Umbilical cord (tissue), 2 donors: ENCODE data around the gene GRP. TPM values are rescaled to one million over a fixed set of nuclear protein-coding genes. Genes with fewer than 3 reads are reported as not detected.
A peak's percentile ranks its signal among the peaks of the same experiment; 100 is the strongest.

ENCODE experiments used
- DNase-seq: peaks from one replicate; pipeline ENCODE4 v3.0.0-alpha.2; 2015; ENCODE audit warnings: low spot score
- total RNA-seq: library from RNA; depleted of rRNA; stranded (reverse); fragments of >200 nt; gene quantifications from one replicate; pipeline ENCODE4 v1.2.3, GENCODE V29; 2014; ENCODE audit warnings: low replicate concordance; ENCODE audit not compliant: insufficient read depth

GRP gene
- total RNA-seq, 1 donor from 2014 or later: not detected

DNA sequence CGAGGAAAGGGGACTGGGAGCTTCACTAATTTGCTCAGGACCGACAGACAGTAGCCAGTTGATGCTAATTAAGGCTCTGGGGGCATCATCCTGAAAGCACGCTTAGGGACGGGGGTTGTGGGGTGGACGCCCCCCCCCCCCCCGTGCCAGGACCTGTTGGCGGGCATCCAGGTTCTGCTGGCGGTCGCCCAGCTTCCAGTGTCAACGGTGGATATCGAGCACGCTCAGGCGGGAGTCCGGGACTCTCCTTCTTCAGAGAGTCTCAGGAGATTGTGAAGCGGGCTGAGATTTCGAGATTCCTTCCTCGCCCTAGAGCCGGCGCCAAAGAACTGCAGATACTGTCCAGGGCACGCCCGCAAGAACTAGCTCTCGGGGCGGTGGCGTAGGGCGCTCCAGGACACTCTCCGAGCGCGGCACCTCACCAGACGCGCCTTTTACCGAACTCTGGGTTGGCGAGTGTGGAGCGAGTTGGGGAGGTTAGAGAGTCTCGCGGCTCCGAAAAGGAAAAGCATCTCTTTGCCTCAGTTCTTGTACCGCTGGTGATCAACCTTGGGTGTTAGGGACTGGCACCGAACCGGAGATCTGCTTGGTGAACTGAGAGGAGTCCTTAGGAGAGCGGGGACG, 47.7 kb downstream of the GRP start:
- peak; percentile 21 for DNase-seq

- DNase-seq: no peak
Measured at GRCh38 chr18:59268127-59268720, 48.3 kb downstream of the GRP start.

DNA sequence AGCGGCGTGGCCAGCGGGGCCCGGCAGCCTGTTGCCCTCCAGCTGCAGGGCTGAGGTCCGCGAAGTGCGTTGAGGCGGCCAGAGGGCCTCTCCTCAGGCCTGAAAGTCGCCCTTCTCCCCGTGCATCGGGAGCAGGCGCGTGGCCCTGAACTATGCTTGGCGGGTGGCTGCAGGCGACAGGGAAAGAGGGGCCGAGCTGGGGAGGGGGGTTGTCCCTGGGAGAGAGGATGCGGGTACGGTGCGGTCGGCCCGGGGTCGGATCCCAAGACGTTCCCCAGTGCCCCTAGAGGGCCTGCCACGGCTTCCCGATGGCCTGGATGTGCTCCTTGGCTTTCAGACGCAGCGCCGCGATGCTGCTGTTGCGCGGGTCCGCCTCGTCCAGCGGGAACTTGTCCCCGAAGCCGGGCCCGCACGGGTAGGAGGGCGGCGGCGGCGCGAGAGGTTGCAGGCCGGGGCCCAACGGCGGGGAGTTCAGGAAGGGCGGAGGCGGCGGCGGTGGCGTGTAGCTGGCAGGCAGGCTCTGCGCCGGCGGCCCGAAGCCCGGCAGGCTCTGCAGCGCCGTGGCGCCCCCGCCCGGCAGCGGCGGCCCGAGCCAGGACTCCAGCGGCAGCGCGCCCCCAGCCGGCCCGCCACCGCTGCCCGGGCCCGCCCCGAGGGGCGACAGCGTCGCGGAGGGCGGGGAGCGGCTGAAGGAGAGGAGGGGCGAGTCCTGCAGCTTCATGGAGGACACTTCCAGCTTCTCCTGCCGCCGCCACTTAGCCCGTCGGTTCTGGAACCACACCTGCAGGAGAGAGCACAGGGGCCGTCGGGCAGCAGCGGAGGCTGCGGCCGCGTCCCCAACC, 49.0 kb downstream of the GRP start:
- DNase-seq: peak; percentile 28

- DNase-seq: no peak
Measured at GRCh38 chr18:59269563-59270119, 49.7 kb downstream of the GRP start.

DNA sequence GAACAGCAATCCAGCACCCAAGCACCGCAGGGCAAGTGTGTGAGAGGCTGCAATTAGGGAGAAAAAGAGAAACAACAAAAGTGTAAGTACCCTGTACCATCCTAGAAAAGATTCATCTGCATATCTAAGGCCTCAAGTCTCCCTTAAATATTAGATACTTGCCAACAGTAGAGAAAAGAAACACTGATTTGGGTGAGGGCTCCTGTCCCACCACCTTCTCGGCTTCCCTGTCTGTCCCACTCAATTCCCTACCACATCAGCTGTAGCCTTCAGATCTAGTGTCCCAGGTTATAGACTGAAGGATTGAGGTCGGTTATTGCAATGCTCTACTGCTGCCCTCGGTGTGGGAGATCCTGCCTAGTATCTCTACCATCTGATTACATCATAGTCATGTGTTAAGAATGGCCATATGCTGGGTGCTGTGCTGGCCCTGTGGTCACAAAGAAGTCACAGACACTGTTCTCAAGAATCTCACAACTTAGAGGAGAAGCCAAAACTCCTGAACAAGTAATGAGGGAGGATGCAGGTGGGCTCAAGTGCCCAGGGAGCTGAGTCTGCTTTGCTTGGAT, 50.8 kb downstream of the GRP start:
- DNase-seq: no peak

- DNase-seq: no peak
Measured at GRCh38 chr18:59271606-59272220, 51.8 kb downstream of the GRP start.

DNA sequence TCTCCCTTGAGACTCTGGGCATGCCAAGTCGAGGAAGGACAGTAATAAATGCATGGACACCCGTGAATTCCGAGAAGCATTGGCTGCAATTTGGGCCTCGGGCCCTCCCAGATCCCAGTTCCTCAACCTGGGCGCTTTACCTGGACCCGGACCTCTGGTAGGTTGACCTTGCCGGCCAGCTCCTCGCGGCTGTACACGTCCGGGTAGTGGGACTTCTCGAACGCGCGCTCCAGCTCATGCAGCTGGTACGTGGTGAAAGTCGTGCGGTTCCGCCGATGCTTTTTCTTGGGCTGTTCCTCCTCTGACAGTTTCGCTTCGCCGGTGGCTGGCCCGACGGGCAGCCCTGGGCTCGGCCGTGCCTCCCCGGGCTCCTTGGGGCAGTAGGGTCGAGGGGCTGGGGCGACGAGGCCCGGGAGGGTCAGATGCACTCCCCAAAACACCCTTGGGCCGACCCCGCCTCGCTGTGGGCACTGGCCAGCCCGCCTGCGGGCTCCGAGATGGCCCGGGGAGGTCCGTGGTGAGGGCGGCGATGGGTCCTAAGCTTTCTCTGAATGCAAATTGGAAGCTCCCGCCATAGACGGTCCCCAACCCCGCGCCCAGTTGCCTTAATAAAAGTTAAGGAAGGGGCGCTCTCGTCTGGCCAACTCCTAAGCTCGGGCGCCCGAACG, 52.4 kb downstream of the GRP start:
- DNase-seq: no peak

- no peak for DNase-seq
Measured at GRCh38 chr18:59272891-59273758, 53.2 kb downstream of the GRP start, which contains the start of gene RAX. Gene RAX, minus strand, starts transcription at chr18:59273454. Its CDS starts 248 bp downstream, at chr18:59273206.

- no peak for DNase-seq
Measured at GRCh38 chr18:59273759-59274532, 54.0 kb downstream of the GRP start.

- DNase-seq: no peak
Measured at GRCh38 chr18:59274533-59274928, 54.6 kb downstream of the GRP start.

DNA sequence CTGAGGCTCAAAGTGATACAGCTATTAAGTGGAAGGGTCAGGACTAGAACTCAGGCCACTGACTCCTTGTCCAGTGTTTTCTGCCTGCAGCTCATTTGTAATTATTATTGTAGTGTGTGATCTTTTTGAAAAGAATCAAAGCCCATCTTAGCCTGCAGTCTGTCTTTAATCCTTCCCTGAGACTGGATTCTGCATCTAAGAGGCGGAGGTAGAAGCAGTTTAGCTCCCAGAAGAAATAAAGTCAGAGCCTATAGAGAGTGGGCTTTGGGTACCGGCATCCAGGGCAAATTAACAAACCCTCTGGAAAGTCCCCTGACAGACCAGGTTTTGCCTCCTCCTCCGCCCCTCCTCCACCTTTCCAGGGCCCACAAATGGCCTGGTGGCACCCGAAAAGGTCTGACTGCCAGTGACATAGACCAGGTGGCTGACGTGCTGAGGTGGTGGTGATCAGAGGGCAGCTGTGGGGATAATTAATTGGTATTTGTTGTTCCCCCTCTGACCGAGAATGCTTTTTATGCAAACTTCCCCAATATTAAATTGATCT, 55.5 kb downstream of the GRP start:
- DNase-seq: no peak

- no peak for DNase-seq
Measured at GRCh38 chr18:59276047-59276446, 56.1 kb downstream of the GRP start.

GRCh38 chr18:59278793-59279192, 58.8 kb downstream of the GRP start:
- no peak for DNase-seq

DNA sequence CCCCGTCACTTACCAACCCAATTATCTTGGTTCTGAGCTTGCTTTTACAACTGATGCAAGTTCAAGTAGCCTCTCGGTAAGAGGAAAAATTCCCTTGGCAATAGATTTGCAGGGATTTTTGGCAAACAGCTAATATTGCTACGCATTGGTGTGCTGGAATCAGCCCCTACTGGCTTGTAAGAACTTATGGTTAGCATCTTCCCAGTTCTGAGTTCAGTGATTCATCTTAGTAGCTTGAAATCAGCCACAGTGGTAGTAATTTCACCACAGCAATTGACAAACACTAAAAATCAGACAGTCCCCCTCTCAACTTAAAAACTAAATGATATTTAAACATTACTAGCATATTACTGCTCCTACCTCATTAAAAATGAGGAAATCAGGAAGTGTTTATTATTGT, 59.2 kb downstream of the GRP start:
- DNase-seq: no peak

DNA sequence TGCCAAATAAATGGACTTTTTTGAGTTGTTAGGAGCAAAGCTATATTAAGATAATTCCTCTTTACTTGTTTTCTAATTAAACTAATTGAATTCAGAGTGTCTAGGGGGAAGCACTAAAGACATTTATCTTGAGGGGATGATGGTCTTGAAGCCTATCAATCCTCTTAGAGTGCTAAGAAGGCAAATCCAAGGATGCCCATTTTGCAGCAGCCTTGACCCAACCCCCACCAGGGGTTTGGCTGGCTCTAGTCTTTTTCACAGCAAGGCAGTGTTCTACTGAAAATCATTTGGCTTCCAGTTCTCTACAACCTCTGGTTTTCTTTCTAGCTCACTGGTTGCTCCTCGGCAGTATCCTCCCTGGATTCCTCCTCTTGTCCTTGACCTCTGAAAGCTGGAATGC, 59.8 kb downstream of the GRP start:
- no peak for DNase-seq
